ENCODE measurements around the gene CXXC5.

CXXC5 gene

GRCh38 chr5:139696167-139696893 lies 48.2 kb downstream of the CXXC5 start:
- DNase-seq (ENCODE audit: low read depth), result no peak
- no peak for TF ChIP-seq CTCF (IDR thresholded peaks at IDR 0.05; ENCODE audit: insufficient read depth, low read depth, low read length, missing control alignments)
- H3K4me3 ChIP-seq (ENCODE audit: low read length), result no peak overlapping the region

DNA sequence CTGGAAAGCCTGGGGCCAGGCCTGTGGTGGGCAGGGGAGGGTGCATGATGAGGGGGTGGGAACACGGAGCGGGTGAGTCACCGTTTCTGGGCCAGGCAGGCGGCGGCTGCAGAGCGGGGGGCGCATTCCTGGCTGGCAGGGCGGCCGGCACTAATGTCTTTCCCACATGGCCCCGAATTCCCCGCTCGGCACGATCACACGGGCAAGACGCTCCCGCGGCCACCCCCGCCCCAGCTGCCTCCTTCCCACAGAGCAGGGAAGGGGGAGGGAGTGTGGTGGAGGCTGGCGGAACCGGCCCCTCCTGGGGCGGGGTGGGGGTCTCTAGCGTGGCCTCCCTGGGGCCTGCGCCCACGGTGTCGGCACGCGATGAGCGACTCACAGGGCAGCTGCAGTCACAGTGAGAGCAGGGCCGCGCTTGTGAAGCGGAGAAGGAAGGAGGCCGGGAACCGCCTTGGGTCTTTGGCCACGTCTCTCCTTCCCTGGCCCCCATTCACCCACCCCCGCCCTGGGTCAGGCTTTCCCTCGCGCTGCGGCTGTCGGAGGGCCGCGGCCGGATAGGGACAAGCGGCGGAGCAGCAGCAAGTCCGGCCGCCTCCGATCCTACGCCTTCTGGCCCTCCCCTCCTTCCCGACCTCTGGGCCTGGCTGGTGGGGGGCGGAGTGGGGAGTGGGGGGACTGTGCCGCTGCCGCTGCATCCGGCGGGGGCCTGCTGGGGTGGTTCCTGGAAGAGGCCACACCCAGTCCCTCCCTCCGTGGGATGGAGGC lies 48.9 kb downstream of the CXXC5 start:
- no peak for TF ChIP-seq CTCF (IDR thresholded peaks at IDR 0.05; ENCODE audit: insufficient read depth, low read depth, low read length, missing control alignments)
- peak overlapping the region; percentile 16 for H3K4me3 ChIP-seq (ENCODE audit: low read length)
- DNase-seq (ENCODE audit: low read depth), result peak; percentile 54

DNA sequence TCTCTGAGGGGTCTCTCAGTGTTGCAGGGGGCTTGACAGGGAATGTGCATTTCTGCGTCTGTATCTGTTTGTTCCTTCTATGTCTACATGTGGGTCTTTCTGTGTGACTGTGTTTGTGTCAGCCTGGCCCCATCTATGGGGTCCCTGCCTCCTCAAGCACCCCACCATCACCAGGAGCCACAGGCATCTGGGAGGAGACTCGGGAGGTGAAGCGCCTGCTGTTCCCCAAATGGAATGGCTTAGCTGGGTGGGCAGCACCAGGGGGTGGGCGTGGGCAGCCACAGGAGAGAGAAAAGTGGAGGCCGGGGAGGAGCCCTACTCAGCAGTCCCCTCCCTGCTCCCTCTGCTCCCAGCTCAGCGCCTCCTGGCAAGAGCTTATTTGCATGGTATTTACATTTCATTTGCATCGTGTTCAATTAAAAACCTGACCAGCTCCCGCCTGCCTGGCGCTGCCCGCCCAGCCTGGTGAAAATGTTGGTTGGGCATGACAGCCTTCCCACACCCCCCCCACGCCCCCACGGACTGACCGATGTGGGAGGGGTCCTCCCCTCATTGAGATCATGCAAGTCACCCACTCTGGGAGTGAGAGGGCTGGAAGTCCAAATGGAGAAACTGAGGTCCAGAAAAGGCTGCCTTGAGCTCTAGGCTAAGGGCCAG lies 50.5 kb downstream of the CXXC5 start:
- no peak overlapping the region for H3K4me3 ChIP-seq (ENCODE audit: low read length)
- peak; percentile 57 for DNase-seq (ENCODE audit: low read depth)
- no peak for TF ChIP-seq CTCF (IDR thresholded peaks at IDR 0.05; ENCODE audit: insufficient read depth, low read depth, low read length, missing control alignments)

DNA sequence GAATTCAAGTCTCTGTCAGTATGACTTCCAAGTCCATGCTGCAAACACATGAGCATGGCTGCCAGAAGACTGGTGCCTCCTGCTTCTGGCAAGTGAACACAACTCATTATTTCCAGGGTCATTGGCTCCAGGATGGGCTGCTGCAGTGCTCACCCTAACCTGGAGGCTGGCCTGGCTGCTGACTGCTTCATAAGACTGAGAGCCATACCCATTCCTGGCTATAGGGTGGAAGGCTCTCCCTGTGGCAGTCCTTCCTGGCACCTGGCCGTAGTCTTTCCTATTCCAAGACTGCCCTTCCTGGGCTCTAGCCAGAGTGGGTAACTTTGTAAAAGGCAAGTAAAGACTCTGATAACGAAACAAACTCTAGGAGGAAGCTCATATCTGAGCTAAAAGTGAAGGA lies 51.2 kb downstream of the CXXC5 start:
- no peak for DNase-seq (ENCODE audit: low read depth)
- no peak overlapping the region for H3K4me3 ChIP-seq (ENCODE audit: low read length)
- no peak for TF ChIP-seq CTCF (IDR thresholded peaks at IDR 0.05; ENCODE audit: insufficient read depth, low read depth, low read length, missing control alignments)

GRCh38 chr5:139700711-139701055 lies 52.5 kb downstream of the CXXC5 start:
- no peak for DNase-seq (ENCODE audit: low read depth)
- H3K4me3 ChIP-seq (ENCODE audit: low read length), result no peak overlapping the region
- TF ChIP-seq CTCF (IDR thresholded peaks at IDR 0.05; ENCODE audit: insufficient read depth, low read depth, low read length, missing control alignments), result no peak

DNA sequence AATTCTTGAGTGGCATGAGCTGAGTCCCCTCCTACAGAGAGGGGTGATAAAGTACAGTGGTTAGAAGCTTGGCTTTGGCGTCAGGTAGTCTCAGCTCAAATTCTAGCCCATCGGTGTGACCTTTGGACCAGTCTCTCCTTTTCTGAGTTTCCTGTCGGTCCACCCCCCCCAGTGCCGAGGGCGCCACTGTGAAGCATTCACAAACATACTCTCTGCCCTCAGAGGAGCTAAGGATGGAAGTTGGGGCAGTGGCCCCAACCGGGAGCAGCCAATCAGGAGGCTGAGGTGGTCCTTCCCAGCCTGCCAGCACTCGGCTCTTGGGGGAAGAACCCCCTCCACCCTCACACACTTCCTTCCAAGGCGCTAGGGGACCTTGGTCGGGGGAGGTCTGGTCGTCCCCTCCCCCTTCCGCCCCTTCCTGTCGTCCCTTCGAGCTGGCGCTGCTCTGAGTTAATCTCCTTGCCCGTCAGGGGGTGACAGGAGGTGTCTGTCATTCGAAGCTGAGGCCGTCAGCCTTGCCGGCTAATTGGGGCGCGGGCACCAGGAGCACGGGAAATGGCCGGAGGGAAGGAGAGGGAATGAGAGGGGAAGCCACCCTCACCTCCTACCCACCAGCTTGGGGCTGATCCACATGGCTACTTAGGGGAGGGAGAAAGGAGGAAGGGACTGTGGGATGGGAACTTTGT lies 53.0 kb downstream of the CXXC5 start:
- H3K4me3 ChIP-seq (ENCODE audit: low read length), result no peak overlapping the region
- DNase-seq (ENCODE audit: low read depth), result no peak
- TF ChIP-seq CTCF (IDR thresholded peaks at IDR 0.05; ENCODE audit: insufficient read depth, low read depth, low read length, missing control alignments), result no peak

Data from epithelial cell of esophagus (primary cell).